HEK293 (cell line): ENCODE results near the gene KPNA3.

Experiments
- CTCF ChIA-PET: fragments of 350-600 bp; formaldehyde crosslinking; extraction: SDS; loops from one replicate; lab custom pipeline; 2021; ENCODE audit warnings: antibody characterized with exemption; lab: Yijun Ruan, JAX
- POLR2A ChIA-PET: fragments of 300-600 bp; formaldehyde crosslinking; extraction: SDS; loops from one replicate; lab custom pipeline; 2020; ENCODE audit warnings: antibody characterized with exemption, inconsistent platforms; lab: Yijun Ruan, JAX
- H3K27ac ChIP-seq: fragments of 200-500 bp; sonication (Bioruptor generic); 2 replicates; pipeline ENCODE4 v1.5.1; 2014; ENCODE audit warnings: low read depth, low read length, control low read depth, inconsistent platforms; ENCODE audit errors: extremely low read depth
- H3K36me3 ChIP-seq, 2 experiments: fragments of 200-500 bp in 1 of 2; sonication (Bioruptor generic) in 1 of 2; 1 replicate in 1 of 2; 2 replicates in 1 of 2; pipeline ENCODE4 v1.5.1; 2014 to 2017; ENCODE audit warnings: inconsistent platforms in 2 of 2, low read length in 2 of 2; ENCODE audit not compliant: control insufficient read depth in 2 of 2, insufficient read depth in 1 of 2
- H3K4me1 ChIP-seq: fragments of 200-500 bp; sonication (Bioruptor generic); 2 replicates; pipeline ENCODE4 v1.5.1; 2014; ENCODE audit warnings: mild to moderate bottlenecking, low read length, inconsistent platforms; ENCODE audit not compliant: control insufficient read depth, insufficient read depth
- H3K4me3 ChIP-seq: 2 replicates; pipeline ENCODE4 v1.5.1; 2011; ENCODE audit warnings: low read depth, mild to moderate bottlenecking, control low read depth, low read length, moderate library complexity
- H3K9me3 ChIP-seq: fragments of 200-500 bp; sonication (Bioruptor generic); 2 replicates; pipeline ENCODE4 v1.5.1; 2014; ENCODE audit warnings: low read depth, low read length, inconsistent platforms; ENCODE audit not compliant: control insufficient read depth, insufficient read depth
- ATF2 ChIP-seq: fragments of 450-650 bp; formaldehyde crosslinking; IDR thresholded peaks from 2 replicates; pipeline ENCODE4 v1.5.1; 2016; ENCODE audit warnings: missing biosample characterization, missing genetic modification characterization, low read depth
- BCL11A ChIP-seq: fragments of 450-650 bp; formaldehyde crosslinking; IDR thresholded peaks from 2 replicates; pipeline ENCODE4 v1.5.1; 2016; ENCODE audit warnings: low read depth, missing biosample characterization, missing genetic modification characterization
- GFI1B ChIP-seq: fragments of 450-650 bp; formaldehyde crosslinking; IDR thresholded peaks from 2 replicates; pipeline ENCODE4 v1.5.1; 2016; ENCODE audit warnings: missing biosample characterization, missing genetic modification characterization
- HOXA7 ChIP-seq: sonication (generic); formaldehyde crosslinking; IDR thresholded peaks from 2 replicates; pipeline ENCODE4 v1.8.1; 2022; ENCODE audit warnings: missing genetic modification reagents, borderline replicate concordance
- HOXD13 ChIP-seq: sonication (generic); formaldehyde crosslinking; IDR thresholded peaks from 2 replicates; pipeline ENCODE4 v1.8.0; 2022; ENCODE audit warnings: missing genetic modification reagents, borderline replicate concordance
- KLF1 ChIP-seq: fragments of 450-650 bp; formaldehyde crosslinking; IDR thresholded peaks from 2 replicates; pipeline ENCODE4 v1.5.1; 2016; ENCODE audit warnings: missing biosample characterization, missing genetic modification characterization
- OVOL3 ChIP-seq: fragments of 450-650 bp; formaldehyde crosslinking; IDR thresholded peaks from 2 replicates; pipeline ENCODE4 v1.5.1; 2016; ENCODE audit warnings: missing biosample characterization, missing genetic modification characterization
- SETDB1 ChIP-seq: IDR thresholded peaks from one replicate; pipeline ENCODE4 v1.6.1; 2017; ENCODE audit warnings: mild to moderate bottlenecking, low read length, moderate library complexity, mixed read lengths; ENCODE audit not compliant: insufficient read length
- ZBTB44 ChIP-seq: fragments of 450-650 bp; IDR thresholded peaks from 2 replicates; pipeline ENCODE4 v1.5.1; 2018; ENCODE audit warnings: missing biosample characterization, mild to moderate bottlenecking, missing genetic modification characterization
- ZBTB48 ChIP-seq: fragments of 450-650 bp; formaldehyde crosslinking; IDR thresholded peaks from 2 replicates; pipeline ENCODE4 v1.5.1; 2016; ENCODE audit warnings: missing biosample characterization, missing genetic modification characterization
- ZFP3 ChIP-seq: fragments of 450-650 bp; formaldehyde crosslinking; IDR thresholded peaks from 2 replicates; pipeline ENCODE4 v1.5.1; 2016; ENCODE audit warnings: low read depth, missing biosample characterization, missing genetic modification characterization
- ZFP41 ChIP-seq: fragments of 450-650 bp; formaldehyde crosslinking; IDR thresholded peaks from 2 replicates; pipeline ENCODE4 v1.5.1; 2016; ENCODE audit warnings: missing biosample characterization, missing genetic modification characterization, borderline replicate concordance
- ZFP69B ChIP-seq: fragments of 450-650 bp; formaldehyde crosslinking; IDR thresholded peaks from 2 replicates; pipeline ENCODE4 v1.5.1; 2016; ENCODE audit warnings: missing biosample characterization, missing genetic modification characterization
- ZNF114 ChIP-seq: fragments of 450-650 bp; formaldehyde crosslinking; IDR thresholded peaks from 2 replicates; pipeline ENCODE4 v1.5.0; 2017; ENCODE audit warnings: missing biosample characterization, missing genetic modification characterization
- ZNF132 ChIP-seq: fragments of 450-650 bp; formaldehyde crosslinking; IDR thresholded peaks from 2 replicates; pipeline ENCODE4 v1.5.1; 2017; ENCODE audit warnings: missing biosample characterization, missing genetic modification characterization, borderline replicate concordance
- ZNF174 ChIP-seq: fragments of 450-650 bp; formaldehyde crosslinking; IDR thresholded peaks from 2 replicates; pipeline ENCODE4 v1.5.0; 2017; ENCODE audit warnings: missing biosample characterization, mild to moderate bottlenecking, missing genetic modification characterization
- ZNF202 ChIP-seq: fragments of 450-650 bp; formaldehyde crosslinking; IDR thresholded peaks from 2 replicates; pipeline ENCODE4 v1.5.1; 2016; ENCODE audit warnings: missing biosample characterization, missing genetic modification characterization, borderline replicate concordance
- ZNF223 ChIP-seq: fragments of 450-650 bp; formaldehyde crosslinking; IDR thresholded peaks from 2 replicates; pipeline ENCODE4 v1.5.1; 2016; ENCODE audit warnings: missing biosample characterization, missing genetic modification characterization
- ZNF311 ChIP-seq: fragments of 450-650 bp; formaldehyde crosslinking; IDR thresholded peaks from 2 replicates; pipeline ENCODE4 v1.5.1; 2017; ENCODE audit warnings: missing biosample characterization, missing genetic modification characterization, borderline replicate concordance
- ZNF404 ChIP-seq: fragments of 450-650 bp; formaldehyde crosslinking; IDR thresholded peaks from 2 replicates; pipeline ENCODE4 v1.5.1; 2017; ENCODE audit warnings: missing biosample characterization, missing genetic modification characterization
- ZNF433 ChIP-seq: fragments of 450-650 bp; formaldehyde crosslinking; IDR thresholded peaks from 2 replicates; pipeline ENCODE4 v1.5.1; 2016; ENCODE audit warnings: missing biosample characterization, missing genetic modification characterization, low read depth
- ZNF561 ChIP-seq: fragments of 450-650 bp; IDR thresholded peaks from 2 replicates; pipeline ENCODE4 v1.5.1; 2018; ENCODE audit warnings: missing biosample characterization, missing genetic modification characterization, borderline replicate concordance
- ZNF571 ChIP-seq: fragments of 450-650 bp; formaldehyde crosslinking; IDR thresholded peaks from 2 replicates; pipeline ENCODE4 v1.5.0; 2017; ENCODE audit warnings: missing biosample characterization, missing genetic modification characterization
- ZNF585B ChIP-seq: fragments of 450-650 bp; formaldehyde crosslinking; IDR thresholded peaks from 2 replicates; pipeline ENCODE4 v1.5.1; 2016; ENCODE audit warnings: missing biosample characterization, missing genetic modification characterization
- ZNF610 ChIP-seq: fragments of 450-650 bp; formaldehyde crosslinking; IDR thresholded peaks from 2 replicates; pipeline ENCODE4 v1.5.1; 2016; ENCODE audit warnings: missing biosample characterization, missing genetic modification characterization, borderline replicate concordance
- ZNF645 ChIP-seq: fragments of 450-650 bp; formaldehyde crosslinking; IDR thresholded peaks from 2 replicates; pipeline ENCODE4; 2016; ENCODE audit warnings: missing biosample characterization, missing genetic modification characterization
- ZNF701 ChIP-seq: fragments of 450-650 bp; formaldehyde crosslinking; IDR thresholded peaks from 2 replicates; pipeline ENCODE4 v1.5.1; 2016; ENCODE audit warnings: missing biosample characterization, missing genetic modification characterization
- ZNF707 ChIP-seq: fragments of 450-650 bp; formaldehyde crosslinking; IDR thresholded peaks from 2 replicates; pipeline ENCODE4 v1.5.1; 2016; ENCODE audit warnings: missing biosample characterization, missing genetic modification characterization
- ZNF776 ChIP-seq: fragments of 450-650 bp; formaldehyde crosslinking; IDR thresholded peaks from 2 replicates; pipeline ENCODE4 v1.5.0; 2017; ENCODE audit warnings: missing biosample characterization, missing genetic modification characterization, borderline replicate concordance
- ZNF837 ChIP-seq: fragments of 450-650 bp; formaldehyde crosslinking; IDR thresholded peaks from 2 replicates; pipeline ENCODE4 v1.5.1; 2016; ENCODE audit warnings: missing biosample characterization, missing genetic modification characterization
- ZSCAN23 ChIP-seq: fragments of 450-650 bp; formaldehyde crosslinking; IDR thresholded peaks from 2 replicates; pipeline ENCODE4 v1.5.1; 2016; ENCODE audit warnings: missing biosample characterization, missing genetic modification characterization
- TF ChIP-seq, protein P1 (sequence below): fragments of 450-650 bp; formaldehyde crosslinking; IDR thresholded peaks from 2 replicates; pipeline ENCODE4 v1.5.1; 2016; ENCODE audit warnings: missing biosample characterization, missing genetic modification characterization, borderline replicate concordance
- TF ChIP-seq, protein P2 (sequence below): fragments of 450-650 bp; formaldehyde crosslinking; IDR thresholded peaks from 2 replicates; pipeline ENCODE4 v1.5.1; 2017; ENCODE audit warnings: missing biosample characterization, mild to moderate bottlenecking, missing genetic modification characterization, moderate library complexity

The KPNA3 gene

DNA sequence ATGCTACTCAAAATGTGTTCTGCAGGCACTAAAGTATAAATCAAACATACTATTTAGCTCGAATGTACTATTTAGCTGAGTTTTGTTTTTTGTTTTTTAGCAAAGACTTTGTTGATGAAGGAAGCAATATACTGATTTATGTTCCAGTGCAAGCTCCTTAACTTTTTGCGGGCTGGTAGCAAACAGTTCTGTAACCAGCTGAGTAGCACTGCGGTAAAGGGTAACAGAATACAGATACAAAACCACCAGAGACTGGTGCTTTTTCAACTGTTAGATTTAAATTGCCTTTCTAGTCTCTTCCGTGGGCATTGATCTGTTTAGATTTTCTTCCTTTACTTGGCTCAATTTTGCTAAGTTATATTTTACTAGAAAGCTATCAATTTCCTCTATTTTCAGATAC, 39.0 kb upstream of the KPNA3 start:
- Histone ChIP-seq H3K4me1 (no peaks in the 10 kb centered on the region), H3K36me3 (no peaks in the 10 kb centered on the region), H3K4me3 (no peak overlapping the region), H3K27ac (no peak overlapping the region), H3K9me3 (no peaks in the 10 kb centered on the region)
- CTCF ChIA-PET: no interaction called here
- POLR2A ChIA-PET: no interaction called here
- no peak for TF ChIP-seq ZNF311 (tag by site-specific recombination)
- TF ChIP-seq HOXD13 (CRISPR knock-in tag): no peak
- no peak for TF ChIP-seq ZNF610
- TF ChIP-seq ZBTB48 (tag by site-specific recombination): no peak
- TF ChIP-seq KLF1 (tag by site-specific recombination): no peak
- TF ChIP-seq ZNF223: no peak
- TF ChIP-seq ZNF404 (tag by site-specific recombination): no peak
- TF ChIP-seq ZFP41: no peak
- no peak for TF ChIP-seq BCL11A (tag by site-specific recombination)
- no peak for TF ChIP-seq OVOL3 (tag by site-specific recombination)
- no peak for TF ChIP-seq ZNF707 (tag by site-specific recombination)
- TF ChIP-seq ZNF837: no peak
- no peak for TF ChIP-seq ZNF114
- TF ChIP-seq, protein P1, sequence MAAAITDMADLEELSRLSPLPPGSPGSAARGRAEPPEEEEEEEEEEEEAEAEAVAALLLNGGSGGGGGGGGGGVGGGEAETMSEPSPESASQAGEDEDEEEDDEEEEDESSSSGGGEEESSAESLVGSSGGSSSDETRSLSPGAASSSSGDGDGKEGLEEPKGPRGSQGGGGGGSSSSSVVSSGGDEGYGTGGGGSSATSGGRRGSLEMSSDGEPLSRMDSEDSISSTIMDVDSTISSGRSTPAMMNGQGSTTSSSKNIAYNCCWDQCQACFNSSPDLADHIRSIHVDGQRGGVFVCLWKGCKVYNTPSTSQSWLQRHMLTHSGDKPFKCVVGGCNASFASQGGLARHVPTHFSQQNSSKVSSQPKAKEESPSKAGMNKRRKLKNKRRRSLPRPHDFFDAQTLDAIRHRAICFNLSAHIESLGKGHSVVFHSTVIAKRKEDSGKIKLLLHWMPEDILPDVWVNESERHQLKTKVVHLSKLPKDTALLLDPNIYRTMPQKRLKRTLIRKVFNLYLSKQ: no peak
- TF ChIP-seq SETDB1: no peak
- no peak for TF ChIP-seq ATF2 (tag by site-specific recombination)
- no peak for TF ChIP-seq ZNF132 (tag by site-specific recombination)
- TF ChIP-seq ZNF701 (tag by site-specific recombination): no peak

GRCh38 chr13:49830721-49831120, 38.2 kb upstream of the KPNA3 start:
- CTCF ChIA-PET: no interaction called here
- no peak overlapping the region for H3K27ac ChIP-seq
- POLR2A ChIA-PET: no interaction called here
- no peak for TF ChIP-seq ZBTB44 (tag by site-specific recombination)
- no peak for TF ChIP-seq ZNF776 (tag by site-specific recombination)
- no peak for TF ChIP-seq ZSCAN23 (tag by site-specific recombination)
- TF ChIP-seq ZFP69B (tag by site-specific recombination): no peak
- TF ChIP-seq ZNF433 (tag by site-specific recombination): no peak
- no peak for TF ChIP-seq ZNF585B
- TF ChIP-seq HOXA7 (CRISPR knock-in tag): no peak
- TF ChIP-seq, protein P2, sequence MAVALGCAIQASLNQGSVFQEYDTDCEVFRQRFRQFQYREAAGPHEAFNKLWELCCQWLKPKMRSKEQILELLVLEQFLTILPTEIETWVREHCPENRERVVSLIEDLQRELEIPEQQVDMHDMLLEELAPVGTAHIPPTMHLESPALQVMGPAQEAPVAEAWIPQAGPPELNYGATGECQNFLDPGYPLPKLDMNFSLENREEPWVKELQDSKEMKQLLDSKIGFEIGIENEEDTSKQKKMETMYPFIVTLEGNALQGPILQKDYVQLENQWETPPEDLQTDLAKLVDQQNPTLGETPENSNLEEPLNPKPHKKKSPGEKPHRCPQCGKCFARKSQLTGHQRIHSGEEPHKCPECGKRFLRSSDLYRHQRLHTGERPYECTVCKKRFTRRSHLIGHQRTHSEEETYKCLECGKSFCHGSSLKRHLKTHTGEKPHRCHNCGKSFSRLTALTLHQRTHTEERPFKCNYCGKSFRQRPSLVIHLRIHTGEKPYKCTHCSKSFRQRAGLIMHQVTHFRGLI (tag by site-specific recombination): no peak
- no peak for TF ChIP-seq GFI1B (tag by site-specific recombination)
- TF ChIP-seq ZNF561 (tag by site-specific recombination): no peak
- no peak for TF ChIP-seq ZNF174 (tag by site-specific recombination)
- TF ChIP-seq ZNF571 (tag by site-specific recombination): no peak
- no peak for TF ChIP-seq ZNF645 (tag by site-specific recombination)
- TF ChIP-seq ZFP3 (tag by site-specific recombination): no peak
- TF ChIP-seq ZNF202 (tag by site-specific recombination): no peak

More at GRCh38 chr13:49830721-49831120, 38.2 kb upstream of the KPNA3 start:
- Histone ChIP-seq H3K9me3 (no peaks in the 10 kb centered on the region), H3K36me3 (no peaks in the 10 kb centered on the region), H3K4me1 (no peaks in the 10 kb centered on the region), H3K4me3 (no peak overlapping the region)
